GM12875 (cell line): ENCODE data around the gene PRKCZ.

ENCODE experiments used
- H3K4me3 ChIP-seq: one replicate; pipeline ENCODE4 v1.5.1; 2011; ENCODE audit warnings: low read depth, low read length, control low read depth
- TF ChIP-seq, protein P1 (sequence below): IDR thresholded peaks from 2 replicates; pipeline ENCODE4 v1.5.1; 2011; ENCODE audit warnings: low read depth, mild to moderate bottlenecking, control low read depth, inconsistent platforms, low read length, moderate library complexity, borderline replicate concordance; ENCODE audit not compliant: insufficient read depth

The PRKCZ gene

GRCh38 chr1:2041887-2042286 lies 8.3 kb upstream of the PRKCZ start:
- TF ChIP-seq, protein P1, sequence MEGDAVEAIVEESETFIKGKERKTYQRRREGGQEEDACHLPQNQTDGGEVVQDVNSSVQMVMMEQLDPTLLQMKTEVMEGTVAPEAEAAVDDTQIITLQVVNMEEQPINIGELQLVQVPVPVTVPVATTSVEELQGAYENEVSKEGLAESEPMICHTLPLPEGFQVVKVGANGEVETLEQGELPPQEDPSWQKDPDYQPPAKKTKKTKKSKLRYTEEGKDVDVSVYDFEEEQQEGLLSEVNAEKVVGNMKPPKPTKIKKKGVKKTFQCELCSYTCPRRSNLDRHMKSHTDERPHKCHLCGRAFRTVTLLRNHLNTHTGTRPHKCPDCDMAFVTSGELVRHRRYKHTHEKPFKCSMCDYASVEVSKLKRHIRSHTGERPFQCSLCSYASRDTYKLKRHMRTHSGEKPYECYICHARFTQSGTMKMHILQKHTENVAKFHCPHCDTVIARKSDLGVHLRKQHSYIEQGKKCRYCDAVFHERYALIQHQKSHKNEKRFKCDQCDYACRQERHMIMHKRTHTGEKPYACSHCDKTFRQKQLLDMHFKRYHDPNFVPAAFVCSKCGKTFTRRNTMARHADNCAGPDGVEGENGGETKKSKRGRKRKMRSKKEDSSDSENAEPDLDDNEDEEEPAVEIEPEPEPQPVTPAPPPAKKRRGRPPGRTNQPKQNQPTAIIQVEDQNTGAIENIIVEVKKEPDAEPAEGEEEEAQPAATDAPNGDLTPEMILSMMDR = no peak
- H3K4me3 ChIP-seq = no peak overlapping the region

GRCh38 chr1:2042830-2043773 lies 7.1 kb upstream of the PRKCZ start:
- TF ChIP-seq, protein P1 = no peak
- no peak overlapping the region for H3K4me3 ChIP-seq

GRCh38 chr1:2043886-2044285 lies 6.3 kb upstream of the PRKCZ start:
- H3K4me3 ChIP-seq = no peak overlapping the region
- TF ChIP-seq, protein P1 = no peak

- no peak overlapping the region for H3K4me3 ChIP-seq
These were observed 5.5 kb upstream of the PRKCZ start for GRCh38 chr1:2044510-2045319.

GRCh38 chr1:2045468-2046173 lies 4.6 kb upstream of the PRKCZ start:
- TF ChIP-seq, protein P1 = no peak
- no peak overlapping the region for H3K4me3 ChIP-seq

More at GRCh38 chr1:2044510-2045319, 5.5 kb upstream of the PRKCZ start:
- TF ChIP-seq, protein P1 = peak; percentile 89

- TF ChIP-seq, protein P1 = peak; percentile 79
- H3K4me3 ChIP-seq = no peak overlapping the region
These were observed 3.9 kb upstream of the PRKCZ start for GRCh38 chr1:2046174-2046917.
